HG03575 (cell line): Measurements from ENCODE around the gene SELENOI.

ENCODE experiments used
- ATAC-seq: cut with Tn5 transposase; IDR thresholded peaks from one replicate; pipeline ENCODE4 v1.9.1; 2021; ENCODE audit not compliant: unreplicated experiment, insufficient number of reproducible peaks, low FRiP score; ENCODE audit errors: extremely low read depth

Gene SELENOI

GRCh38 chr2:26396734-26397298 lies 50.9 kb downstream of the SELENOI start:
- ATAC-seq, result no peak

GRCh38 chr2:26399771-26400376 lies 53.9 kb downstream of the SELENOI start:
- no peak for ATAC-seq

GRCh38 chr2:26400723-26401122 lies 54.8 kb downstream of the SELENOI start:
- no peak for ATAC-seq

GRCh38 chr2:26401739-26402541 lies 56.0 kb downstream of the SELENOI start, which contains the start of gene DRC1:
TSS of gene DRC1 (plus strand) at chr2:26401920. CDS start at chr2:26401990, 70 bp downstream.
- ATAC-seq, result no peak

- ATAC-seq, result no peak
Observed at GRCh38 chr2:26407526-26407925, 61.6 kb downstream of the SELENOI start.

- ATAC-seq, result no peak
Observed at GRCh38 chr2:26409785-26410184, 63.8 kb downstream of the SELENOI start.

GRCh38 chr2:26410764-26411243 lies 64.9 kb downstream of the SELENOI start:
- no peak for ATAC-seq

- no peak for ATAC-seq
Observed at GRCh38 chr2:26411419-26411818, 65.5 kb downstream of the SELENOI start.

GRCh38 chr2:26412091-26412673 lies 66.2 kb downstream of the SELENOI start:
- no peak for ATAC-seq

GRCh38 chr2:26414311-26414710 lies 68.4 kb downstream of the SELENOI start:
- no peak for ATAC-seq

- ATAC-seq, result no peak
Observed at GRCh38 chr2:26421961-26422360, 76.0 kb downstream of the SELENOI start.

- ATAC-seq, result no peak
Observed at GRCh38 chr2:26422947-26423629, 77.1 kb downstream of the SELENOI start.

- ATAC-seq, result no peak
Observed at GRCh38 chr2:26423750-26424149, 77.8 kb downstream of the SELENOI start.

- ATAC-seq, result no peak
Observed at GRCh38 chr2:26424221-26424620, 78.3 kb downstream of the SELENOI start.

GRCh38 chr2:26428846-26429245 lies 82.9 kb downstream of the SELENOI start:
- no peak for ATAC-seq

GRCh38 chr2:26429779-26430578 lies 84.0 kb downstream of the SELENOI start:
- no peak for ATAC-seq

- no peak for ATAC-seq
Observed at GRCh38 chr2:26430826-26431225, 84.9 kb downstream of the SELENOI start.

GRCh38 chr2:26432363-26432762 lies 86.4 kb downstream of the SELENOI start:
- no peak for ATAC-seq
